Cardiac septum (tissue), 1 donor: ENCODE results near the gene GRIA1. TPM values are rescaled to one million over a fixed set of nuclear protein-coding genes. Genes with fewer than 3 reads are reported as not detected.

Source experiments
- DNase-seq: peaks from one replicate; pipeline ENCODE4 v3.0.0-alpha.2; 2020; ENCODE audit warnings: low spot score
- intact Hi-C: fragments of 100-400 bp; cut with DNase I; formaldehyde crosslinking; loops from one replicate; pipeline ENCODE4 v1.14.0; 2022
- total RNA-seq: library from RNA; stranded (reverse); fragmentation: NEBNext Ultra II Directional; extraction: Animal tissue kit (Norgen Biotek cat#: 25700); gene quantifications from one replicate; pipeline ENCODE4 v1.2.1, GENCODE V29; 2021
- donor health status: DM: no; HTN: no; CAD: no.

GRIA1 gene
- total RNA-seq, 1 donor from 2014 or later = 0.30 TPM

GRCh38 chr5:153753645-153754432, 263.4 kb downstream of the GRIA1 start:
- DNase-seq = no peak
- intact Hi-C loops = no loop called here

DNA sequence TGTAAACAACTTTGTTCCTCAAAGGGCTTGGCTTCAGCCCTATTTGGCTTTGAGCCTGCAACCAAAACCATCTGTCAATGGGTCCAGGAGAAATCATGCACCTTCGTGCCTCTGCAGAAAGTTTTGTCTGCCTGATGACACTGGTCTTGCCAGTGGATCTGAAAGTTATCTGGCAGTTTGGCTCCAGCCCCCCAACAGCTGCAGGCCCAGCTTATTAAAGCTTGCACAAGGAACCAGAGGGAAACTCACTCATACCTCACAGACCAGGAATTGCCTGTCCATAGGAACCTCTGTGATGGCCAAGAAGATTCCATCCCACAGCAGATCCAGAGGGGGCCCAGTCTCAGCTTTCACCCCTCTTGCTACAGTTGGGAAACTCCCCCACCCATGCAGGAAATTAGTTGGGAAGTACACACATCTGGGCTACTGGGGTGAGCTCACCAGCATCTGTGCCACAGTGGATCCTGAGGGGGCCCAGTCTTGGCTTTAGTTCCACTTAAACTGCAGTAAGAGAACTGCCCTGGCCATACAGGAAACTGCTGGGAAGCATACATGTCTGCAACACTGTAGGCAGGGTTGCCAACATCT, 265.5 kb downstream of the GRIA1 start:
- no peak for DNase-seq
- intact Hi-C loops = no loop called here

DNA sequence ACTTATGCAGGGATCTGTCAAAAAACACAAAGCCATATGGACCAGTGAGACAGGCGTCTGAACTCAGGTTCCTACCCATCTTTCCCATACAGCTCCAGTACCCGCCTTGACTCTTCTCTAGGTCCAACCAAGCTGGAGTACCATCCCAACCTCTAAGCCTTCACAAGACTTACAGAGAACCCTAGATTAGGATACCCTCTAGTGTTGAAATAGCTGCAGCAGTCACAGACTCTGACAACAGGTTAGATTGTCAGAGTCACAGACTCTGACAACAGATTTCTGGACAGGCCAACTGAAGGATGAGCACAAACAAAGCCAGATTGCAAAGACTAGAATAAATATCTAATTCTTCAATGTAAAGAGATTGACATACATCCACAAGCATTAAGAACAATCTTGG, 266.1 kb downstream of the GRIA1 start:
- no peak for DNase-seq
- intact Hi-C loops = no loop called here

GRCh38 chr5:153765987-153766386, 275.5 kb downstream of the GRIA1 start:
- DNase-seq = no peak
- intact Hi-C loops = no loop called here

DNA sequence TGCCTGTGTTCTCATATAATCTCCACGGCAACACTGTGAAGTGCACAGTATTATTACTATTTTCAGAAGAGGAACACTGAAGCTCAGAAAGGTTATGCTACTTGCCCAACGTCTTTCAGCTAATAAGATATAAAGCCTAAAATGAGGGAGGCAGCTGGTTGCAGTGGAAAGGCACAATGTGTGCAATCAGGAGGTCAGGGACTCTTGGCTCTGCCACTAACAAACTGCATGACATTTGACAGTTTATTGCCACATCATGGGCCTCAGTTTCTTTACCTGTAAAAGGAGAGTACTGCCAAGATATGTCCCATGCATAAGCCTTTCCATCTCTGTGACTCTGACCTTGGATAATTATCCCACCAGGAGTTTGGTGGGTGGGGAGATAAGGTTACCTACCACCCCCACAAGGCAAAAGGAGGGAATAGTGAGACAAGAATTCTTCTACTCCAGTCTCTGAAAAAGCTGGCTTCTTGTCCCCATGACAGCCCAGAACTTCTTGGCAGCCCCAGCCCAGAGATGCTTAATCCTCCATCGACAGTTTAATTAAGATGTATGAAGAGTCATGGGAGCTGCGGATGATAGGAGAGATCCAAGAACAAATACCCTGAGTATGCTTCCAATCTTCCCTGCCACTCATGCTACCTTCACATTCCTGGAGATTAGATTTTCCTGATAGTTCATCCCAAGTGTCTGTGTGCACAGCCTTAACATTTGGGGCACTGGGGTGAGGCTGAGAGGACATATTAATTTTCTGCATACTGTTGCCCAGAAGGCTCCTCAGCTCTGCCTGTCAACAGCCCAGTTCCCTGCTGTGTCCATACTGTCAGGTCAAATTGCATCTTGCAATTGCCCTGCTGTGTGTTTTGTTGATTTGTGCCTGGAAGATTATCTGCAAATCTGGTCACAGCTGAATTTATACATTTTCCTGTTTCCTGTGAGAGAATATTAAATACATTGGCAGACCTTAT, 277.0 kb downstream of the GRIA1 start:
- no peak for DNase-seq
- intact Hi-C loops = no loop called here

GRCh38 chr5:153770066-153770465, 279.6 kb downstream of the GRIA1 start:
- intact Hi-C loops = no loop called here
- DNase-seq = no peak

DNA sequence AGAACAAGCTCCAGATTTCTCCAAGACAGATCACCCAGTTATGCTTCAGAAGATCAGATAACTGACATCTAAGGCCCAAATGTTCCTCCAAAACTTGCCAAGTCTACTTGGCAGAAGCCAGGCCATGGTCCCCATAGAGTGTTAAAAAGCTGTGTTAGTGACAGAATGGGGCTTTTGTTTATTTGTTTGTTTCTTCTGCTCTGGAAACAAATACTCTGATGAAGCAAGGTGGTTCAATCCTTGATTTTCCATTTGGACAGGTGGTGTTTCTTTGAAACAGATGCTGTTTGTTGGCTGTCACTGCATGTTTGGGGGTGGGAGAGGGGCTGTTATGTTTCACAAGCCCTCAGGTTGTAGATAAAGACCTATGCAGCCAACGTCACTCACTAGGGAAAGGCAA, 284.2 kb downstream of the GRIA1 start:
- no peak for DNase-seq
- intact Hi-C loops = no loop called here

- intact Hi-C loops = no loop called here
- no peak for DNase-seq
Observed at GRCh38 chr5:153775923-153776322, 285.5 kb downstream of the GRIA1 start.

DNA sequence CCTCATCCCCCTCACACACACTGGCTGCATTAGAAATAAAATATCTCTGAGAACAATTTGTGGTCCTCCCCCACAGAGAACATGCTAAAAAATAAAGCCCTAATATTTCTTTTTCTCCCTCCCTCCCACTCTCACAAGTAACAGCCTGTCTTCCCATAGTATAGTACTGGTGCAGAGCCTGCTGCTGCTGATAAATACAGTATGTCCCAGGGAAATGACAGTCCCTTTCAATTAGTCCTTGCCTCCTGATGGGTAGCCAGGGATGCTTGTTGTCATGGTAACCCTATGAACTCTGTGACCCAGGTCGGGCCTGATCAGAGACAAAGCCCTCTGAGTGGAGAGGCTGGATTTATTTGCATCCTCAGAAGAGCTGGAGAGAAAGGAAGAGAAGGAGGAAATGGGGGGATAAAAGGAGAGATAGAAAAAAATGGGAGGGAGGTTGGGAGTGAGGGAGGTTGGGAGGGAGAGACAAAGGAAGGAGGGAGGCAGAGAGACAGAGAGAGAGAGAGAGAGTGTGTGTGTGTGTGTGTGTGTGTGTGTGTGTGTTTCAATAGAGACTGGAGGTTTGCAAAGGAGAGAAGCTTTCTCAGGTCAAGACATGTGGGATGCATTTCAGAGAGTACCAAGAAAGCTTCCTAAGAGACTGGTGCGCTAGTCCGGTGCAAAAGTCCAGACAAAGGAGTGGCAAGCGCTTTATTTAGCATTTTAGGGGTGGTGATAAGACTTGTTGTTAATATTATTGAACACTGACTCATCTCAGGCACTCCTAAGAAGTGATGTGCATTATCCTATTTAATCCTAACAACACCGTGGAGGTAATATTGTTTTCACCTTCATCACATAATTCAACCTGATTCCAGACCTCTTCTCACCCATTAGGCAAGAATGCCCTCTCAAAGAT, 287.5 kb downstream of the GRIA1 start:
- intact Hi-C loops = no loop called here
- no peak for DNase-seq

- intact Hi-C loops = no loop called here
- DNase-seq = no peak
Observed at GRCh38 chr5:153779836-153780235, 289.4 kb downstream of the GRIA1 start.

- DNase-seq = no peak
- intact Hi-C loops = no loop called here
Observed at GRCh38 chr5:153780876-153781705, 290.6 kb downstream of the GRIA1 start.

DNA sequence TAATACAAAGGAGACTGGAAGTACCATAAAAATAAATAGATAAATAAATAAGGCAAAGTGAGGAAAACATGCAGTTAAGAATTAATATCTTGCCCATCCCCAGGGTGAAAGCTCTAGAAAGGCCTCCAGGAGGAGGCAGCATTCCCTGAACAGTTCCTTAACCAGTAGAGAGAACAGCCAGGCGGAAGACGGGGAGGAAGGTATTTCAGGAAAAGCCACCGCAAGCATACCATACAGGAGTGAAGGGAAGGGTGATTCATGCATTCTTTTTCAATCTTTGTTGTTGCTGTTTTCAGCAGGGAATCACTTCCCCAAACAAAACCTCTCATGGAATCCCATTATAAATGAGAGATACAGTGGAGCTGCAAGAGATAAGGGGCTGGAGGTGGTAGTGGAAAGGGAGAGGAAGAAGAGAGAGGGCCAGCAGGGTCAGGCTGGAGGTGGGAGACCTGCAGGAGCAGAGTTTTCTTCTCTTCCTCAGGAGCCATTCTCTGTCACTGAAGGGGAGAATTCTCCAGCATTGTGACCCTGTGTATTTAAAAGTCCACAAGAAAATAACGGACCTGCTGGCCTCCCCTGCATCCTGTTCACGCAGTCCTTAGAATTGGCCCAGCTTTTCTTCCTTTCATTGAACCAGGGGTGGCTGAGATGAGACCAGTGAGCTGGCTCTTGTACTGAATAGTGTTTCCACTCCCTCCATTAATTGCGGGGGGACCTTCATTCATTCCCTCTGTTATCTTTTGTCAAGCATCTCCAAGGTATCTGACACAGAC, 292.3 kb downstream of the GRIA1 start:
- intact Hi-C loops = no loop called here
- DNase-seq = no peak

DNA sequence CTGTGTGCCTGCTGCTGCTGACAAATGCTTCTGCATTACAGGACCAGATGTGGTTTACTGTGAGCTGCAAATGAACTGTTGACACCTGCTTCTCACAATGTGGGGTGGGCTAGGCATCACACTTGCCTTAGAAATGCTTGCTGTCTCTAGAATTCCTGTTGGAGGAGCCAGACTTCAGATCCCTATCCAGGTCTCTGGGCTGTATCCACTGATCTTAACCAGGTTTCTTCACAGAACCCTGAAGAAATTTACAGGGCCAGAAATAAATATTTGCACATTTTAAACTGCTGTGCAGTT, 292.8 kb downstream of the GRIA1 start:
- intact Hi-C loops = no loop called here
- DNase-seq = no peak

GRCh38 chr5:153784277-153784676, 293.8 kb downstream of the GRIA1 start:
- DNase-seq = no peak
- intact Hi-C loops = no loop called here

DNA sequence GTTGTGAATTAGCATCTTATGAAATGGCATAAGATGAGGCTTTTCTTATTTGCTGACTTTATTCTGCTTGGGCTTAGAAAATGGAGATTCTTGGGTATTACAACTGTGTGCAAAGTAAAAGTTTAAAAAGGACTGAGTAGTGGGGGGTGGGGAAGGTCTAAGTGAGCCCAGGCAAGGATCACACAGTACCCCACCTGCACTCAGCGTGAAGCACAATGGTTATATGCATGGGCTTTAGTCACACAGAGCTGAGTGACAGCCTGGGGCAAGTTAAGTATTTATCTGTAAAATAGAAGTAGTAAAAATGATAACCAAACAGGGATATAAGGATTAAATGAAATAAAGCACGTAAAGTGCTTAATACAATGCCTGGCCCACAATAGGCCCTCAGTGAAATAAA, 300.9 kb downstream of the GRIA1 start:
- intact Hi-C loops = no loop called here

GRCh38 chr5:153792305-153792704, 301.8 kb downstream of the GRIA1 start:
- DNase-seq = no peak
- intact Hi-C loops = no loop called here

More for the DNA sequence above, 300.9 kb downstream of the GRIA1 start:
- no peak for DNase-seq

- intact Hi-C loops = no loop called here
Observed at GRCh38 chr5:153793699-153794098, 303.2 kb downstream of the GRIA1 start.

DNA sequence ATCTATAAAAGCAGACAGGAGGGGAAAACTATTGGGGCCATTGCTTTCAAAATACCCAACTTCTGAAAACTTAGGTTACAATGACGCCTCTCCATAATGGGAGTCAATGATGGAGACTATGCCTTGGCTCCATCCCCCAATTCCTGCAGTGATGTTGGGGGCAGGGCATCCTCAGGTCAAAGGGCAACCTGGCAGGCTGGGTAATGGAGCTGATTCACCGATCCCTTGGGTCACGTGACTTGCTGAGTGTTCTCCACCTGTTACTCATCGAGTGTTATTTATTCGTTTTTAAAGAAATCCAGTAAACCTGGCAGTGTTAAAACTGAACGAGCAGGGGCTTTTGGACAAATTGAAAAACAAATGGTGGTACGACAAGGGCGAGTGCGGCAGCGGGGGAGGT, 303.9 kb downstream of the GRIA1 start:
- DNase-seq = no peak
- intact Hi-C loops = no loop called here

More at GRCh38 chr5:153793699-153794098, 303.2 kb downstream of the GRIA1 start:
- no peak for DNase-seq
